Astrocyte of the cerebellum (primary cell): Measurements from ENCODE around the gene SLC6A8.
A peak's percentile ranks its signal among the peaks of the same experiment; 100 is the strongest.

Source experiments
- DNase-seq: peaks from one replicate; pipeline ENCODE4 v3.0.0-alpha.2; 2011; ENCODE audit warnings: low read depth
- H3K4me3 ChIP-seq: 2 replicates; pipeline ENCODE4 v1.5.1; 2011; ENCODE audit warnings: mild to moderate bottlenecking, low read depth, low read length, moderate library complexity
- in situ Hi-C: cut with HindIII; loops from 2 replicates; pipeline ENCODE4 v1.10.0; 2017; ENCODE audit warnings: low sequenced_read_pairs
- TF ChIP-seq, protein P1 (sequence below): IDR thresholded peaks from 2 replicates; pipeline ENCODE4 v1.5.1; 2012; ENCODE audit warnings: low read length, low read depth, moderate library complexity, mild to moderate bottlenecking; ENCODE audit errors: missing control alignments

Gene SLC6A8

DNA sequence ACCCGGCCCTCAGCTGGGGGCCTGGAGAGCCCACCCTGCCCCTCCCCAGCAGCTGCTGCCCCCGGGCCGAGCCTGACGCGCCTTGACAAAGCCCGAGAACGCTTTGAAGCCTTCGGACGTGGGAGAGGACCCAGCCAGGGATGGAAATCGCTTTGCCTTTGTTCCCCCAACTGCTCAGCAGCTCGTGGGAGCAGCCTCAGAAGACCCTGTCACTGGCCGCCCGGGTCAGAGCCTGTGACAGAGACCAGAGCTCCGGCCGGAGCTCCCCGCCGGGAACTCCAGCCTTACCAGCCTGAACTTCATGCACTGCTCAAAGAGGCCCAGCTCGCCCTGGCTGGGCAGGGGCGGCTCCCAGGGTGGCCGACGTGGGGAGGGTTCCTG lies 2.6 kb upstream of the SLC6A8 start:
- H3K4me3 ChIP-seq = no peak overlapping the region
- TF ChIP-seq, protein P1, sequence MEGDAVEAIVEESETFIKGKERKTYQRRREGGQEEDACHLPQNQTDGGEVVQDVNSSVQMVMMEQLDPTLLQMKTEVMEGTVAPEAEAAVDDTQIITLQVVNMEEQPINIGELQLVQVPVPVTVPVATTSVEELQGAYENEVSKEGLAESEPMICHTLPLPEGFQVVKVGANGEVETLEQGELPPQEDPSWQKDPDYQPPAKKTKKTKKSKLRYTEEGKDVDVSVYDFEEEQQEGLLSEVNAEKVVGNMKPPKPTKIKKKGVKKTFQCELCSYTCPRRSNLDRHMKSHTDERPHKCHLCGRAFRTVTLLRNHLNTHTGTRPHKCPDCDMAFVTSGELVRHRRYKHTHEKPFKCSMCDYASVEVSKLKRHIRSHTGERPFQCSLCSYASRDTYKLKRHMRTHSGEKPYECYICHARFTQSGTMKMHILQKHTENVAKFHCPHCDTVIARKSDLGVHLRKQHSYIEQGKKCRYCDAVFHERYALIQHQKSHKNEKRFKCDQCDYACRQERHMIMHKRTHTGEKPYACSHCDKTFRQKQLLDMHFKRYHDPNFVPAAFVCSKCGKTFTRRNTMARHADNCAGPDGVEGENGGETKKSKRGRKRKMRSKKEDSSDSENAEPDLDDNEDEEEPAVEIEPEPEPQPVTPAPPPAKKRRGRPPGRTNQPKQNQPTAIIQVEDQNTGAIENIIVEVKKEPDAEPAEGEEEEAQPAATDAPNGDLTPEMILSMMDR = no peak
- DNase-seq = no peak
- in situ Hi-C loops = no loop called here

DNA sequence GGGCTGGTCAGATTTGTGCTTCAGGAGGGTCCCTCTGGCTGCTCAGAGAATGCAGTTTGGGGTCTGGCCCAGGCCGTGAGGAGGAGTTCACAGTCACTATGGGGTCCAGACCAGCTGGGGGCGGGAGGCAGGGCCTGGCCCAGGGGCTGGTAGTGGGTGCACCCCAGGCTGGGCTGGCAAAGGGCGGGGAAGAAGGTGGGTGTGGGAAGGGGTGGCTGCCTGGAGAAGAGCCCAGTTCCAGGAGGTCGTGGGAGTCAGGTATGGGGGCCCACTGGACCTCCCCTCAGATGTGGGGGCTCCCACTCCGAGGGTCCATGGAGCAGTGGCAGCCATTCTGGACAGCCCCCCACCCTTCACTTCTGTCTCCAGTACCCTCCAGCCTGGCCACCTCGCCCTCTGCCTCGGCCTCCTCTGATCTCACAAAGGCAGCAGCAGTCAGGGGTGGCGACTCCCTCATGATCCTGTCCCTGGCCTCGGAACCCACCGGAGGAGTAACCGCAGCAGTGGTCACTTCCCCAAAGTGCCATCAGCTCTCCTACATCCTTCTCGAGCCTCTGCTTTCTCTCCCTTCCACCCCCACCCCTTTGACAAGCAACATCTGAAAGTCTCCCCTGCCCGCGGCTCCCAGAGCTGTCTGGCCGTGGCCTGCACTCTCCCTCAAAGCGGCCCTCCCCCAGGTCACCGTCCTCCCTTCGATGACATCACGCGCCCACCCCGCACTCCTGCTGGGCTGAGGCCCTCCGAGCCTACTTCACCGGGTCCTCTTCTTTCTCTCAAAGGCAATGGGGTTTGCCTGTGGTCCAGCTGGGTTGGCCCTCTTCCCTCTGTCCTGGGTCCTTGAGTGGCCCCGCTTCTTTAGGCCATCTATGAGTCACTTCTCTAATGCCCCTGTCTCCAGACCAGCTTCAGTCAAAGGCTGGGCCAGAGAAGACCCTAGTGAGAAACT lies 1.7 kb upstream of the SLC6A8 start:
- no peak overlapping the region for H3K4me3 ChIP-seq
- in situ Hi-C loops = no loop called here
- DNase-seq = no peak
- TF ChIP-seq, protein P1 = no peak

DNA sequence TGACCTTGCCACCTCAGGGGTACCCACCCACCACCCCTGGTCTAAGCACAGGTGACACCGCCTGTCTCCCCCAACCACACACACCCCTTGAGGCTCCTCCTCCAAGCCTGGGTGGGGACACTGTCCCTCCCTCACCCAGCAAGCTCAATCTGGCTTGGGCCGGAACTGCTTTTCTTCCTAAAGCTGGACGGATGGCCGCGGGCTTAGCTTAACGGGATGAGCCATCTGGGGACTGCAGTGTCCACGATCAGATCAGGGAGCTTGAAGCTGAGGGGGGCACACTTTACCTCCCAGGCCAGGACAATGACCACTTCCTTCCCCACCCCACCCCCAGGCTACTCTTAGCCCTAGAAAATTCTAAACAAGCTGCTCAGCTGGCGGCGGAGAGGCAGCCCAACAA lies 1.0 kb upstream of the SLC6A8 start:
- H3K4me3 ChIP-seq = no peak overlapping the region

DNA sequence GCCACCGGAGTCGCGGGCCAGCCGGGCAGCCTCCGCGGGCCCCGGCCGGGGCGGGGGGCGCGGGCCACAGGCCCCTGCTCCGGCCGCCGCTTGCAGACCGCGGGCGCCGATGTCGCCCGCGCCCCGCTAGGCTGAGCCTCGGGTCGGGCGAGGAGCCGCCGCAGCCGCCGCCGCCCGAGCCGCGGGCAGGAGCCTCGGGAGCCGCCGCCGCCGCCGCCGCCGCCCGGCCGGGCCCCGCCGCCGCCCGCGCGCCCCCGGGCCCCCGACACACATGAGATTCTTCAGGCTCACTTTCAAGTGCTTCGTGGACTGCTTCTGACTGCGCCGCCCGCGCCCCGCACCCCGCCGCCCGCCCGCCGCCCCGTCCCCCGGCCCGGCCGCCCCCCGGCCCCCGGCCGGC lies 345 bp downstream of the SLC6A8 start:
- in situ Hi-C loops = no loop called here
- DNase-seq = no peak
- TF ChIP-seq, protein P1 = no peak
- no peak overlapping the region for H3K4me3 ChIP-seq

More for the DNA sequence above, 1.0 kb upstream of the SLC6A8 start:
- in situ Hi-C loops = no loop called here
- no peak for DNase-seq
- TF ChIP-seq, protein P1 = no peak

DNA sequence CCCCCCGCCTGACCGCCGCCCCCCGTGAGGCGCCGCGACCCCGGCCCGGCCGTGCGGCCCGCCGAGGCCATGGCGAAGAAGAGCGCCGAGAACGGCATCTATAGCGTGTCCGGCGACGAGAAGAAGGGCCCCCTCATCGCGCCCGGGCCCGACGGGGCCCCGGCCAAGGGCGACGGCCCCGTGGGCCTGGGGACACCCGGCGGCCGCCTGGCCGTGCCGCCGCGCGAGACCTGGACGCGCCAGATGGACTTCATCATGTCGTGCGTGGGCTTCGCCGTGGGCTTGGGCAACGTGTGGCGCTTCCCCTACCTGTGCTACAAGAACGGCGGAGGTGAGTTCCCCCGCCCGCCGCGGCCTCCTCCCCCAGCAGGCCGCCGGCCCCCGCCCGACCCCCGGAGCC lies 780 bp downstream of the SLC6A8 start:
- DNase-seq = no peak
- in situ Hi-C loops = no loop called here
- H3K4me3 ChIP-seq = peak overlapping the region; percentile 30
- TF ChIP-seq, protein P1 = no peak

DNA sequence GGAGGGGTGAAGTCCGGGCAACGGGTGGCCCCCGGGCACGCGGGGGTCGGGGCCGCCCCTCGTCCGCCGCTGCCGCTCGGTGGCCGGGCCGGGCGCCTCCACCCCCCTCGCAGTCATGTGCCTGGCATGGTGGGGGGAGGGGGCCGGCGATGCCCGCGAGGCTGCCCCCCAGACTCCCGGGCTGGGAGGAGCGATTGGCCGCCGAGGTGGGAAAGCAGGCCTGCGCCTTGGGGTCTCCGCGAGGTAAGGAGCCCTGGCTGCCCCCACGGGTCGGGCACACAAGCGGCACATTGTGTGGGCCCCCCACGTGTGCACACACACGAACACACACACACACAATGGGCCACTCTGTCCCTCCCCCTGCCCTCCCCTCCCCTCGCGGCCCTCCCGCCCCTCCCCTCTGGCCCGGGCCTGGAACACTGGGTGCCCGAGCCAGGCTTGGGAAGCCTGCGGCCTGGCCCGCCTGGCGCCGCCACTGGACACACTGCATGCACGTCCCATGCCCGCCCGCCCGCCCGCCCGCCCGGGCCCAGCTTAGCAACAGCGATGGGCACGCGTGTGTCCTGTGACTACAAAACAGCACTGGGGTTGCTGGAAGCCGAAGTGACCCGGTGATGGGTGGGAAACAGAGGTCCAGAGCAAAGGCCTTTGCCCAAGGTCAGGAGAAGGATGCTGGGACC lies 1.3 kb downstream of the SLC6A8 start:
- H3K4me3 ChIP-seq = peak overlapping the region; percentile 30
- TF ChIP-seq, protein P1 = no peak
- no peak for DNase-seq
- in situ Hi-C loops = no loop called here
